ENCODE data around the gene TRPV2. TPM values are rescaled to one million over a fixed set of nuclear protein-coding genes. Genes with fewer than 3 reads are reported as not detected.

Gene TRPV2
- total and polyA plus RNA-seq, 10 of the 15 experiments (the other 5 are each of a cell fraction or from before 2014, with no cell fraction given) = 8.9 to 94.4 (median 54.1) TPM

- intact Hi-C loops (cut with micrococcal nuclease; ENCODE audit: unreplicated experiment) = no loop called here
- no peak for TF ChIP-seq SMC3 (IDR thresholded peaks at IDR 0.05; ENCODE audit: borderline replicate concordance, low read length)
- no peak for TF ChIP-seq BACH1 (IDR thresholded peaks at IDR 0.05; ENCODE audit: borderline replicate concordance)
- TF ChIP-seq TAF1 (IDR thresholded peaks at IDR 0.05; ENCODE audit: borderline replicate concordance, low read depth, low read length) = no peak
- TF ChIP-seq BCL11A (IDR thresholded peaks at IDR 0.05; ENCODE audit: low read depth, low read length) = no peak
- TF ChIP-seq E2F8 (IDR thresholded peaks at IDR 0.05; ENCODE audit: low read depth, partially characterized antibody) = no peak
- TF ChIP-seq ASH2L (IDR thresholded peaks at IDR 0.05; ENCODE audit: borderline replicate concordance, low read depth) = no peak
- no peak for TF ChIP-seq IRF5 (IDR thresholded peaks at IDR 0.05; ENCODE audit: borderline replicate concordance)
- TF ChIP-seq MXI1 (IDR thresholded peaks at IDR 0.05; ENCODE audit: low read depth, low read length) = no peak
- no peak for TF ChIP-seq PAX8 (IDR thresholded peaks at IDR 0.05)
- no peak for TF ChIP-seq NBN (IDR thresholded peaks at IDR 0.05)
- TF ChIP-seq BRCA1 (IDR thresholded peaks at IDR 0.05; ENCODE audit: low read depth, low read length) = no peak
- no peak for TF ChIP-seq KAT2A (conservative IDR thresholded peaks at IDR 0.05; ENCODE audit: control insufficient read depth, low read depth, low read length)
- no peak for TF ChIP-seq TBL1XR1 (IDR thresholded peaks at IDR 0.05; ENCODE audit: low read depth, low read length)
- TF ChIP-seq RELA (IDR thresholded peaks at IDR 0.05; ENCODE audit: borderline replicate concordance, partially characterized antibody) = no peak
- TF ChIP-seq RBBP5 (conservative IDR thresholded peaks at IDR 0.05) = no peak
- no peak for TF ChIP-seq NFXL1 (IDR thresholded peaks at IDR 0.05; ENCODE audit: borderline replicate concordance)
- TF ChIP-seq MLLT1 (IDR thresholded peaks at IDR 0.05) = no peak
- TF ChIP-seq IKZF2 (IDR thresholded peaks at IDR 0.05) = no peak
- no peak for TF ChIP-seq KDM1A (IDR thresholded peaks at IDR 0.05; ENCODE audit: borderline replicate concordance)
Observed at GRCh38 chr17:16467044-16467443, 51.7 kb downstream of the TRPV2 start.

More at GRCh38 chr17:16467044-16467443, 51.7 kb downstream of the TRPV2 start:
- in situ Hi-C loops (cut with MboI) = no loop called here
- BruUV-seq (replicated peaks) = no TSS peak
- Histone ChIP-seq H3K9ac (ENCODE audit: control insufficient read depth, insufficient read depth, low read length) (no peak overlapping the region), H3K27ac (ENCODE audit: control insufficient read depth, insufficient read depth) (no peak overlapping the region), H3K4me1 (ENCODE audit: control insufficient read depth, insufficient read depth, low read length) (no peaks in the 10 kb centered on the region), H3K79me2 (ENCODE audit: control insufficient read depth, insufficient read depth, low read length) (no peaks in the 10 kb centered on the region), H4K20me1 (ENCODE audit: control insufficient read depth, insufficient read depth) (no peaks in the 10 kb centered on the region), H3K9me3 (replicated peaks; ENCODE audit: control insufficient read depth, insufficient read depth, low read length) (no peaks in the 10 kb centered on the region), H3K36me3 (ENCODE audit: control insufficient read depth in 2 of 2, insufficient read depth in 2 of 2, low read length in 1 of 2) (no peaks in the 10 kb centered on the region; a peak in 1 of 4 replicates), H3K4me2 (ENCODE audit: control insufficient read depth, insufficient read depth) (no peak overlapping the region), H2AFZ (ENCODE audit: control insufficient read depth, low read depth, low read length) (no peak overlapping the region), H3K27me3 (replicated peaks in 1 of 2; ENCODE audit: control insufficient read depth in 2 of 2, insufficient read depth in 2 of 2, low read length in 1 of 2) (no peaks in the 10 kb centered on the region), H3K4me3 (no peak overlapping the region)
- DNase-seq (ENCODE audit: low read depth, low spot score) = no peak
- no peak for ATAC-seq
- RAD21 ChIA-PET (ENCODE audit: unreplicated experiment) = no interaction called here
- SMC1A ChIA-PET (ENCODE audit: uncharacterized antibody, unreplicated experiment) = interaction anchor here (1.0 kb wide), 1 partner anchor 25 kb away, joined by 3 read pairs; no protein-coding TSS in a partner anchor
- CTCF ChIA-PET = interaction anchor here (0.9 kb wide), 1 partner anchor 104 kb away, joined by 3 read pairs; no protein-coding TSS in a partner anchor
- no peak for FAIRE-seq
- 74% methylated on average over 6 of the region's 6 CpGs for WGBS (ENCODE audit: insufficient coverage, insufficient replicate concordance, low lambda C conversion rate, missing lambda C conversion rate)
- POLR2A ChIA-PET = no interaction called here

Data from GM12878 (cell line).